Measurements from ENCODE around the gene PLXNA4. TPM values are rescaled to one million over a fixed set of nuclear protein-coding genes. Genes with fewer than 3 reads are reported as not detected.

The PLXNA4 gene
- polyA plus RNA-seq, 2 donors = 0.44 to 0.55 TPM

DNA sequence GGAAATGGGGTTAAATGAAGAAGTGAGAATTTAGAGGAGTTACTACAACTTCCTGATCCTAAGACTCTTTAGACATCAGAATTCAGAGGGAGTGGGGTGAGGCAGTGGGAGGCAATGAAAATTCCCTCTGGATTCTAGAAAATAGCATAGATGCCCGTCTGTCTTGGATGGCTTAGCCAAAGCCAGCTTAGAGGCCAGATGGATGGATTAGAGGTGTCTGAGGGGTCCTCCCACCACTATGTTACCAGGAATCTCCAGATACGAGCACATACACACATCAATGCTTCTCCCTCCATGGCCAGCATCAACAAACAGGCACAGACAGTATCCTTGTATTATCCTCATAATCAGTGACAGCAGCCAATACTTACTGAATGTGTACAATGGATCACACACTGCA lies 418.1 kb downstream of the PLXNA4 start:
- Histone ChIP-seq H3K9me3 (ENCODE audit: control insufficient read depth in 2 of 2, insufficient read depth in 1 of 2, low read depth in 1 of 2, low read length in 1 of 2) (no peaks in the 10 kb centered on the region), H3K27ac (ENCODE audit: low read depth in 2 of 2, low read length in 1 of 2) (no peak overlapping the region), H3K4me1 (ENCODE audit: control insufficient read depth in 2 of 2, insufficient read depth in 2 of 2, low read length in 1 of 2) (no peaks in the 10 kb centered on the region), H3K36me3 (ENCODE audit: control insufficient read depth in 2 of 2, insufficient read depth in 2 of 2, low read length in 1 of 2) (no peaks in the 10 kb centered on the region), H3K4me3 (ENCODE audit: low read depth in 1 of 2, low read length in 2 of 2) (no peak overlapping the region), H3K27me3 (ENCODE audit: control insufficient read depth in 1 of 2, insufficient read depth in 2 of 2, low read length in 2 of 2) (no peaks in the 10 kb centered on the region)
- 78 to 81% methylated on average over 2 of the region's 2 CpGs for WGBS, 2 donors

DNA sequence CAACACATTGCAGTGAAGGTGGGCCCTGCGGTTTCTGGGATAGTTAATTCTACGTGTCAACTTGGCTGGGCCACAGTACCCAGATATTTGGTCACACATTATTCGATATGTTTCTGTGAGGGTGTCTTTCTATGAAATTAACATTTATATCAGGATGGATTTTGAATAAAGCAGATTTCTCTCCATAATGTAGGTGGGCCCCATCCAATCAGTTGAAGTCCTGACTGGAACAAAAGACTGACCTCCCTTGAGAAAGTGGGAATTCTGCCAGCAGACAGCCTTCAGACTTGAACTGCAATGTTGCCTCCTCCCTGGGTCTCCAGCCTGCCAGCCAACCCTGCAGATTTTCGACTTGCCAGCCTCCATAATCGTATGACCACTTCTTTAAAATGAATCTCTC lies 420.6 kb downstream of the PLXNA4 start:
- H3K9me3 ChIP-seq (ENCODE audit: control insufficient read depth in 2 of 2, insufficient read depth in 1 of 2, low read depth in 1 of 2, low read length in 1 of 2) = no peaks in the 10 kb centered on the region
- no peak overlapping the region for H3K4me3 ChIP-seq (ENCODE audit: low read depth in 1 of 2, low read length in 2 of 2)
- 83% methylated on average over 5 of the region's 5 CpGs for WGBS, 2 donors
- no peaks in the 10 kb centered on the region for H3K36me3 ChIP-seq (ENCODE audit: control insufficient read depth in 2 of 2, insufficient read depth in 2 of 2, low read length in 1 of 2)
- H3K27me3 ChIP-seq (ENCODE audit: control insufficient read depth in 1 of 2, insufficient read depth in 2 of 2, low read length in 2 of 2) = no peaks in the 10 kb centered on the region
- H3K27ac ChIP-seq (ENCODE audit: low read depth in 2 of 2, low read length in 1 of 2) = no peak overlapping the region
- no peaks in the 10 kb centered on the region for H3K4me1 ChIP-seq (ENCODE audit: control insufficient read depth in 2 of 2, insufficient read depth in 2 of 2, low read length in 1 of 2)

- Histone ChIP-seq H3K4me3 (ENCODE audit: low read depth in 1 of 2, low read length in 2 of 2) (no peak overlapping the region), H3K4me1 (ENCODE audit: control insufficient read depth in 2 of 2, insufficient read depth in 2 of 2, low read length in 1 of 2) (no peaks in the 10 kb centered on the region), H3K27me3 (ENCODE audit: control insufficient read depth in 1 of 2, insufficient read depth in 2 of 2, low read length in 2 of 2) (no peaks in the 10 kb centered on the region), H3K36me3 (ENCODE audit: control insufficient read depth in 2 of 2, insufficient read depth in 2 of 2, low read length in 1 of 2) (no peaks in the 10 kb centered on the region), H3K27ac (ENCODE audit: low read depth in 2 of 2, low read length in 1 of 2) (no peak overlapping the region), H3K9me3 (ENCODE audit: control insufficient read depth in 2 of 2, insufficient read depth in 1 of 2, low read depth in 1 of 2, low read length in 1 of 2) (no peaks in the 10 kb centered on the region)
- 56 to 62% methylated on average over 8 of the region's 8 CpGs for WGBS, 2 donors
Observed at GRCh38 chr7:132154695-132155471, 421.4 kb downstream of the PLXNA4 start.

DNA sequence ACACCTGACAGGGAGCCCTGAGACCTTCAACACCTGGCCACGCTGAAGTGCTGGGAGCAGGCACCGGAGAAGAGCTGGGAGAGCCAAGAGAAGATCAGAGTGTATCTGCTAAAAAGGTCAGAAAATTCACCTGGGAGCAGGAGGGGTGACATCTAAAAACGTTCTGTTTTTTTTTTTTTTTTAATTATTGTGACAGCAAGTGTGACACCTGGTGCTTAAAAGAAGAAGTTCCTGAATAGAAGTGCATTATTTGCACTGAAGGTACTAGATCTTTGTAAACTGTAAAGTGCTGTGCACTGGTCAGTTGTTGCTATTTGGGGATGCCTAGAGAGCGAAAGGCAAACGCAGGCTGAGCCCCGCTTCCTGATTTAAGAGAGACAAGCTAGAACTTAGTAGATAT lies 422.0 kb downstream of the PLXNA4 start:
- no peaks in the 10 kb centered on the region for H3K4me1 ChIP-seq (ENCODE audit: control insufficient read depth in 2 of 2, insufficient read depth in 2 of 2, low read length in 1 of 2)
- H3K27me3 ChIP-seq (ENCODE audit: control insufficient read depth in 1 of 2, insufficient read depth in 2 of 2, low read length in 2 of 2) = no peaks in the 10 kb centered on the region
- no peak overlapping the region for H3K4me3 ChIP-seq (ENCODE audit: low read depth in 1 of 2, low read length in 2 of 2)
- H3K27ac ChIP-seq (ENCODE audit: low read depth in 2 of 2, low read length in 1 of 2) = no peak overlapping the region
- no peaks in the 10 kb centered on the region for H3K9me3 ChIP-seq (ENCODE audit: control insufficient read depth in 2 of 2, insufficient read depth in 1 of 2, low read depth in 1 of 2, low read length in 1 of 2)
- H3K36me3 ChIP-seq (ENCODE audit: control insufficient read depth in 2 of 2, insufficient read depth in 2 of 2, low read length in 1 of 2) = no peaks in the 10 kb centered on the region
- 59 to 69% methylated on average over 6 of the region's 6 CpGs for WGBS, 2 donors

GRCh38 chr7:132152131-132152889 lies 424.0 kb downstream of the PLXNA4 start:
- Histone ChIP-seq H3K4me1 (ENCODE audit: control insufficient read depth in 2 of 2, insufficient read depth in 2 of 2, low read length in 1 of 2) (no peaks in the 10 kb centered on the region), H3K4me3 (ENCODE audit: low read depth in 1 of 2, low read length in 2 of 2) (no peak overlapping the region), H3K27me3 (ENCODE audit: control insufficient read depth in 1 of 2, insufficient read depth in 2 of 2, low read length in 2 of 2) (no peaks in the 10 kb centered on the region)

GRCh38 chr7:132150711-132151110 lies 425.6 kb downstream of the PLXNA4 start:
- no peak overlapping the region for H3K27ac ChIP-seq (ENCODE audit: low read depth in 2 of 2, low read length in 1 of 2)
- no peaks in the 10 kb centered on the region for H3K4me1 ChIP-seq (ENCODE audit: control insufficient read depth in 2 of 2, insufficient read depth in 2 of 2, low read length in 1 of 2)
- WGBS, 2 donors = 94 to 95% methylated on average over 2 of the region's 2 CpGs
- peaks cover 0 to 4% of the 10 kb centered on the region in 2 donors for H3K27me3 ChIP-seq (ENCODE audit: control insufficient read depth in 1 of 2, insufficient read depth in 2 of 2, low read length in 2 of 2)
- H3K36me3 ChIP-seq (ENCODE audit: control insufficient read depth in 2 of 2, insufficient read depth in 2 of 2, low read length in 1 of 2) = no peaks in the 10 kb centered on the region
- H3K4me3 ChIP-seq (ENCODE audit: low read depth in 1 of 2, low read length in 2 of 2) = no peak overlapping the region
- H3K9me3 ChIP-seq (ENCODE audit: control insufficient read depth in 2 of 2, insufficient read depth in 1 of 2, low read depth in 1 of 2, low read length in 1 of 2) = no peaks in the 10 kb centered on the region

More at GRCh38 chr7:132152131-132152889, 424.0 kb downstream of the PLXNA4 start:
- Histone ChIP-seq H3K9me3 (ENCODE audit: control insufficient read depth in 2 of 2, insufficient read depth in 1 of 2, low read depth in 1 of 2, low read length in 1 of 2) (no peaks in the 10 kb centered on the region), H3K27ac (ENCODE audit: low read depth in 2 of 2, low read length in 1 of 2) (no peak overlapping the region), H3K36me3 (ENCODE audit: control insufficient read depth in 2 of 2, insufficient read depth in 2 of 2, low read length in 1 of 2) (no peaks in the 10 kb centered on the region)
- WGBS, 2 donors = 82% methylated on average over 7 of the region's 7 CpGs

DNA sequence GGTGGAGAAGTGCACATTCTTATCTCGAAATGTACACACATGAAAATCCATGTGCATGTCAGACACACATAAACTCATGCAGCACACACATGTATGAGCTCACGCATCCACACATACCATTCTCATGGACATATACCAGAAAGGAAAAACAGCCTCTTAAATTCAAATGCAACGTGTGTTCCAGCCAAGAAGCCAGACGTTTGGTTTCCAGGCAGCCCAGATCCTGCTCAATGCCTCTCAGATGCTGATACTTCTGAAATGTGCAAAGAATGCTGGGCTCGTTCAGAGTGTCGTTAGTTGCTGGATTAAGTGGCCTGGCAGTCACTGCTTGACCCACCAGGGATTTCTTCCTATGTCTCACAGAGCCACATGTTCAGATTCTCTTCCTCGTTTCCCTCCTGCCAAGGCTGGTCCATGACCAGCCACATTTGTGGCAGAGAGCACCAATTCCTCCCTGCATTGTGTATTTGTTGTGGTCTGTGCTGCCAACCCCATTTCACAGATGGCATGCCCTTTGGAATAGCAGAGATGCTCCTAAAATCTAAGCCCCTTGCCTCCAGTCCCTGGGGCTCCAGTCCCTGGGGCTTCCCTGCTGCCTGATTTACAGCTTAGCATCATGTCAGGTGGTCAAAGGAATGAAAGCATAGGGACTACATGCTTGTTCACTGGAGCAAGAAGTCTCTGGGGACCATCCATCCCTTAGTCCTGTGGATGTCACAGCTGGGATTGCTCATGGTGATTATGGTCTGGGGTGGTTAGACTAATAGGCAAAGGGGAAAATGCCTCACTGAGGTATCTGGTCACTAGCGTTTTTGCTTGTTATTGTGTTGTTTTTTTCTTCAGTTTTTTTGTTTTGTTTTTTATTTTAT lies 426.6 kb downstream of the PLXNA4 start:
- Histone ChIP-seq H3K9me3 (ENCODE audit: control insufficient read depth in 2 of 2, insufficient read depth in 1 of 2, low read depth in 1 of 2, low read length in 1 of 2) (no peaks in the 10 kb centered on the region), H3K4me1 (ENCODE audit: control insufficient read depth in 2 of 2, insufficient read depth in 2 of 2, low read length in 1 of 2) (peaks cover 0 to 4% of the 10 kb centered on the region in 2 donors), H3K36me3 (ENCODE audit: control insufficient read depth in 2 of 2, insufficient read depth in 2 of 2, low read length in 1 of 2) (no peaks in the 10 kb centered on the region), H3K4me3 (ENCODE audit: low read depth in 1 of 2, low read length in 2 of 2) (no peak overlapping the region), H3K27me3 (ENCODE audit: control insufficient read depth in 1 of 2, insufficient read depth in 2 of 2, low read length in 2 of 2) (peaks cover 0 to 4% of the 10 kb centered on the region in 2 donors), H3K27ac (ENCODE audit: low read depth in 2 of 2, low read length in 1 of 2) (no peak overlapping the region)
- 66 to 73% methylated on average over 8 of the region's 8 CpGs for WGBS, 2 donors

DNA sequence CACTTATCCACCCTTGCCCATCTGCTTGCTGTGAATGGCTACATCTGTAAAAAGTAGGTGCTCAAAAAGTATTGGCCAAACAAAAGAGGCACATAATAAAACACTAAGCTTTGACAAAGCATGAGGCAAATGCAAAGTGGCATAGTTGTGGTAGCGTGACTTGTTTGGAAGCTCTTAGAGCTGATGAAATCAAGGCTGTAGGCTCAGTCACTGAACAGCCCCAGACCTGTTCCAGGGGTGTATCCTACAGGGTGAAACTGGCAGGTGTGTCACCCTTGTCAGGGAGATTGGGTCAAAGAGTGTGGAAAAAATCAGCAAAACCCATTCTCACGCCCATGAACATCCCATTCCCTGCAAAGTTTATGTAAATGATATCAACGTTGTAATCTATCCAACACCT lies 427.4 kb downstream of the PLXNA4 start:
- 70 to 77% methylated on average over 3 of the region's 3 CpGs for WGBS, 2 donors
- H3K9me3 ChIP-seq (ENCODE audit: control insufficient read depth in 2 of 2, insufficient read depth in 1 of 2, low read depth in 1 of 2, low read length in 1 of 2) = no peaks in the 10 kb centered on the region
- peaks cover 0 to 4% of the 10 kb centered on the region in 2 donors for H3K27me3 ChIP-seq (ENCODE audit: control insufficient read depth in 1 of 2, insufficient read depth in 2 of 2, low read length in 2 of 2)

GRCh38 chr7:132145466-132145865 lies 430.8 kb downstream of the PLXNA4 start:
- H3K36me3 ChIP-seq (ENCODE audit: control insufficient read depth in 2 of 2, insufficient read depth in 2 of 2, low read length in 1 of 2) = no peaks in the 10 kb centered on the region
- H3K27me3 ChIP-seq (ENCODE audit: control insufficient read depth in 1 of 2, insufficient read depth in 2 of 2, low read length in 2 of 2) = peaks cover 0 to 4% of the 10 kb centered on the region in 2 donors
- no peaks in the 10 kb centered on the region for H3K9me3 ChIP-seq (ENCODE audit: control insufficient read depth in 2 of 2, insufficient read depth in 1 of 2, low read depth in 1 of 2, low read length in 1 of 2)
- peaks cover 0 to 4% of the 10 kb centered on the region in 2 donors for H3K4me1 ChIP-seq (ENCODE audit: control insufficient read depth in 2 of 2, insufficient read depth in 2 of 2, low read length in 1 of 2)
- H3K4me3 ChIP-seq (ENCODE audit: low read depth in 1 of 2, low read length in 2 of 2) = no peak overlapping the region
- H3K27ac ChIP-seq (ENCODE audit: low read depth in 2 of 2, low read length in 1 of 2) = no peak overlapping the region
- WGBS, 2 donors = 22 to 43% methylated on average over 8 of the region's 8 CpGs

More for the DNA sequence above, 427.4 kb downstream of the PLXNA4 start:
- no peaks in the 10 kb centered on the region for H3K36me3 ChIP-seq (ENCODE audit: control insufficient read depth in 2 of 2, insufficient read depth in 2 of 2, low read length in 1 of 2)
- peaks cover 0 to 4% of the 10 kb centered on the region in 2 donors for H3K4me1 ChIP-seq (ENCODE audit: control insufficient read depth in 2 of 2, insufficient read depth in 2 of 2, low read length in 1 of 2)
- no peak overlapping the region for H3K4me3 ChIP-seq (ENCODE audit: low read depth in 1 of 2, low read length in 2 of 2)
- no peak overlapping the region for H3K27ac ChIP-seq (ENCODE audit: low read depth in 2 of 2, low read length in 1 of 2)

Data from esophagus (tissue), 2 donors.